ENCODE measurements around the gene NFIL3.
"Not testable (repeated sequence)": the region's sequence is repeated elsewhere in the genome, so short reads cannot be mapped to it uniquely, and the experiment has no call there.

Gene NFIL3, protein sequence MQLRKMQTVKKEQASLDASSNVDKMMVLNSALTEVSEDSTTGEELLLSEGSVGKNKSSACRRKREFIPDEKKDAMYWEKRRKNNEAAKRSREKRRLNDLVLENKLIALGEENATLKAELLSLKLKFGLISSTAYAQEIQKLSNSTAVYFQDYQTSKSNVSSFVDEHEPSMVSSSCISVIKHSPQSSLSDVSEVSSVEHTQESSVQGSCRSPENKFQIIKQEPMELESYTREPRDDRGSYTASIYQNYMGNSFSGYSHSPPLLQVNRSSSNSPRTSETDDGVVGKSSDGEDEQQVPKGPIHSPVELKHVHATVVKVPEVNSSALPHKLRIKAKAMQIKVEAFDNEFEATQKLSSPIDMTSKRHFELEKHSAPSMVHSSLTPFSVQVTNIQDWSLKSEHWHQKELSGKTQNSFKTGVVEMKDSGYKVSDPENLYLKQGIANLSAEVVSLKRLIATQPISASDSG

DNA sequence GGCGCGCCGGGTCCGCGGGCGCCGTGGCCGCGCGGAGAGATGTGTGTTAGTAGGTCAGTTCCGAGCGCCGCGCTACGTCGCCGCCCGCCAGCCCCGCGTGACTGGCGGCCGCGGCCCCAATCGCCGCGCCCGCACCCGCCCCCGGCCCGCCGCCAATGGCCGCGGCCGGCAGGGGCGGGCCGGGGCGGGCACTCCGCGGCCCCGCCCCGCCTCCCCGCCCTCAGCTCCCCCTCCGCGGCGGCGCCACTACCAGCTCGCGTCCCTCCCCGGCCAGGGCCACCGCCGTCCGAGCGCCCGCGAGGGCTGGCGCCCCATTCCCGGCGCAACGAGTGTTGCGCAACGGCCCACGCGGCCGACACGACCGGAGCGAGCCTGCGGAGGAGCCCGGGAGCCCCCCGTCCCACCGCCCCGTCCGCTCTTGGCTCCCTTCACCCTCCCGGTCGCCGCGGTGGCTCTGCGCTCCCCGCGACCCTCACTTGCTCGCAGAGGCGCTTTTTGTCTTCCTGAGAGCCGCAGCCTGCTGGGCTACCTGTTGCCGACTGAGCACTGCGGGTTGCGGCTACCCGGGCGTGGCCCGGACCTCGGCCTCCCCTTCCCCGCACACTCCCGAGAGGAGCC is at the start of gene NFIL3:
NFIL3 (minus strand) TSS at position 48 of the 618 bp plus-strand sequence. CDS start 13,098 bp downstream, outside the sequence.
- peak in 54 of 56 donors; percentile 18 to 86 (median 68) for DNase-seq

DNA sequence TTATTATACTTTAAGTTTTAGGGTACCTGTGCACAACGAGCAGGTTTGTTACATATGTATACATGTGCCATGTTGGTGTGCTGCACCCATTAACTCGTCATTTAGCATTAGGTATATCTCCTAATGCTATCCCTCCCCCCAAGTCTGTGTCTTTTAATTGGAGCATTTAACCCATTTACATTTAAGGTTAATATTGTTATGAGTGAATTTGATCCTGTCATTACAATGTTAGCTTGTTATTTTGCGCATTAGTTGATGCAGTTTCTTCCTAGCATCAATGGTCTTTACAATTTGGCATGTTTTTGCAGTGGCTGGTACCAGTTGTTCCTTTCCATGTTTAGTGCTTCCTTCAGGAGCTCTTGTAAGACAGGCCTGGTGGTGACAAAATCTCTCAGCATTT is 47.9 kb upstream of the NFIL3 start:
- not testable (repeated sequence) for DNase-seq

DNA sequence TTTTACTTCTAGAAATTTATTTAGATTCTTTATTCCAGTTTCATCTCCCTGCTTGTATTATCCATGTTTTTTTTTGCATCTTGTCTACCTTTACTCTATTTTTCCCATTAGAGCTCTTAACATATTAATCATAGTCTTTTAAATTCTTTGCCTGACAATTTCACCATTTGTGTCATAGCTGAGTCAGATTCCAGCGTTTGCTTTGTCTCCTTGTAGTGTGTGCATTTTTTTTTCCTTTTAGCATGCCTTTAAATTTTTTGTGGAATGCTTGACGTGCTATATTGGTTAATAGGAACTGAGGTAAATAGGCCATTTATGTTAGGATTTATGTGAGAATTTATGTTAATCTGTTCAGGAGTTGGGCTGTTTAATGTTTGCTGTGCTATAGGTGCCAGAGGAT is 41.8 kb upstream of the NFIL3 start:
- no peak for DNase-seq

DNA sequence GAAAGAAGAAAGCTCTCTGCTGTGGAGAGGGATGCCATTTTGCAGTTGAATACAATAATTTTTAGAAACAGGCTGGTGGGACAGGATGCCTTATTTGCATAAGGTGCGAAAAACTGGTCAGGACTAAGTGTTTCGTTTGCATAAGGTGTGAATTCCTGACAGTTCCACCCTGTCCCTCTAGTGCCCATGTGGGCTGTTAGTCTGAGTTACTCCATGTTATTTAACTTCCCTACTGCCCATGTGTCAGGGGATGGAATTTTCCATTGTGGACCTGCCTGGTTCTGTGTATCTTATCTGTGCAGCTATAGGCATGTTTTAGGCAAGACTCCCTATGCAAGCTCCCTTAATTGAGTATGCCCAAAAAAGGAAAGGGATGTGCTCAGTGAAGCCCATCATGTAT is 35.3 kb upstream of the NFIL3 start:
- DNase-seq, result no peak

DNA sequence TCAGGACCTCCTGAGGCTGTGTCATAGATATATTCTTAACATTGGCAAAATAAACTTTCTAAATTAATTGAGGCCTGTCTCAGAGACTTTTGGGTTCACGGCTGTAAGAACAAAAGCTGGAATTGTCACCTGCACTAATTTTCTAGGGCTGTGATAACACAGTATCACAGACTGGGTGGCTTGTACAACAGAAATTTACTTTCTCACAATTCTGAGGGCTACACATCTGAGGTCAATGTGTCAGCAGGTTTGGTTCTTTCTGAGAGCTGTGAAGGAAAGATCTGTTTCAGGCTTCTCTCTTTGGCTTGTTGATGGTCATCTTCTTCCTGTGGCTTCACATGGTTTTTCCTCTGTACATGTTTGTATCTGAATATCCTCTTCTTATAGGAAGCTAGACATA is 29.2 kb upstream of the NFIL3 start:
- DNase-seq, result no peak

DNA sequence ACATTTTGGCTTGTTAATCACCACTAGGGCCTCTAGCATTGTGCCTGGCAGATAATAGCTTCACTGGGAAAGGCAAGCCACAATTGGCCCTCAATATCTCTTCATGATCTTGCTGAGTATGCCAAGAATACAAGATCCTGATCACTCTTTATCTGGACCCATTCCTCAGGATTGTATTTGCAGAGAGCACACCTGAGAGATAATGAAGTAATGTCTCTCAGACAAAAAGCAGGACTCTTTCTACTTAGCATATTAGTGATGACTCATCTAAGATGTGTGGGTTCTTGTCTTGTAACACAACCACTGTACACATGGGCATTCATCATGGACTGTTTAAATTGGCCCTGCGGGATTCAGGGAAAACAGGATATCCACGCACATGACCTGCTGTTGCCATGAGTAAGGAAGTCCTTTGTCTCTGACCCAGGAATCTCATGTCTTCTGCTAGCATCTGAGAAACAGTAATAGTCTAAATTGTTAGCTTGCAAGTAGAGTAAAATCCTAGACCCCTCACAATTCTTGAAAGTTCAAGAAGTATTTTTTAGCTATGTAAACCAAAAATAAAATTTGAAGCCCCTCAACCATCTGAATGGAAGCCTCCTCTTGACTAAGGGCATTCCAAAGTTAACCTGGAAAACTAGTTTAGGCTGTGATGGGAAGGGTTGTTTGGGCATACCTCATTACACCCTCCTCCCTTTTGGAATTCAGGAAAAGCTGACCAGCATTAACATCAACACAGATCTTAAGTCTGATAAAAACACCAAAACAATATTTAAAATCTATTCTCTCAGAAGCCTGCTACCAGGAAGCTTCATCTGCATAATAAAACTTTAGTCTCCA is 28.0 kb upstream of the NFIL3 start:
- no peak for DNase-seq

DNA sequence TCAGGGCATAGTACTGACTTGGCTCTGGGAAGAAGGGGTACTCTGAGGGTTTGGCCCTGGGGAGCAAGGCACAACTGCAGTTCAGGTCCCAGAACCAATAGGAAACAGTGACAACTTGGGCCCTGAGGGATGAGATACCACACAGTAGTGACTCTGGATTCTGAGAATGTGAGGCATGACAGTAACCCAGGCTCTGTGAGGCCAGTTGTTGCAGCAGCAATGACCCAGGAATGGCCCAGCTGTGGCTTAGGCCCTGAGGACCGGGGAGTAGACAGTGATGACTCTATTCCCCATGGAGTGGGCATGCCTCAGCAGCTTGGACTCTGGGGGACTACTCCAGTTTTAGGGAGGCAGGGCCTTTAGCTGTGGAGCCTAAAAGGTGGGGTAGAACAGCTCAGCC is 21.5 kb upstream of the NFIL3 start:
- DNase-seq, result no peak

DNA sequence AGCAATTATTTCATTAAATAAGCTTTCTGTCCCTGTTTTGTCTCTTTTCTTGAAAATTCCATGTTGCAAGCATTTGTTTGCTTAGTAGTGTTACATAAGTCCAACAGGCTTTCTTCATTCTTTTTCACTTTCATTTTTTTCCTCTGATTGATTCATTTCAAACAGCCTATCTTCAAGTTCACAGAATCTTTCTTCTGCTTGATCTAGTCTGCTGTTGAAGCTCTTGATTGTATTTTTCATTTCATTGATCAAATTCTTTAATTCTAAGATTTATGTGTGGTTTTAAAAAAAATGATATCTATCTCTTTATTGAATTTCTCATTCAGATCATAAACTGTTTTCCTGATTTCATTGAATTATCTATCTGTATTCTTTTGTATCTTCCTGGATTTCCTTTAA is 20.4 kb upstream of the NFIL3 start:
- no peak for DNase-seq

DNA sequence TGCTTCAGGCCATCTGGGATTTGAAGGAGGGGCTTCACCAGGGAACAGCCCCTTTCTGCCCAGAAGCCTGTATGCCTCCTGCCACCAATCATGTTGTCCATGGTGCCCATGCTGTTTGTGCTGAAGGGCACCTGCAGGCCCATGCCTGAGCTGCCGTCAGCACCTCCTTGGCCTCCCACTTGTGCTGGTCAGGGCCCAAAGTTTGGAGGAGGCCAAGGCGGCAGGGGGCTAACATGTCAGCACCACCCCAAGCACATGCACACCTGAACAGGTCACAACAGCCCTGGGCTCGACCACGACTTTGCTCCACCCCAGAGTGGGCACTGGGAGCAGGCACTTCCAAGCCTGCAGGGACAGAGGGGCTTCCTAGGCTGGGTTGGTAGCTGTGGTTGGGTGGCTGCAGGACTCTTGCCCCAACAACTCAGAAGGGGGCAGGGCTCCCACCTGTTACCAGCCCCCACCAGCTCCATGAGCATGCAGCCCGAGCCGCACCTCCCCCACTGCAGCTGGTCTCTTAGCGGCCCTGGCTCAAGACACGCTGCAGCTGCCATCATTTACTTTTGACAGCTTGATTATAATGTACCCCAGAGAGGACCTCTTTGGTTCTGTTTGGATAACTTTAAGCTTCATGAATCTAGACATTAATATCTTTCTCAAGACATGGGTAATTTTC is 19.8 kb upstream of the NFIL3 start:
- DNase-seq, result no peak

DNA sequence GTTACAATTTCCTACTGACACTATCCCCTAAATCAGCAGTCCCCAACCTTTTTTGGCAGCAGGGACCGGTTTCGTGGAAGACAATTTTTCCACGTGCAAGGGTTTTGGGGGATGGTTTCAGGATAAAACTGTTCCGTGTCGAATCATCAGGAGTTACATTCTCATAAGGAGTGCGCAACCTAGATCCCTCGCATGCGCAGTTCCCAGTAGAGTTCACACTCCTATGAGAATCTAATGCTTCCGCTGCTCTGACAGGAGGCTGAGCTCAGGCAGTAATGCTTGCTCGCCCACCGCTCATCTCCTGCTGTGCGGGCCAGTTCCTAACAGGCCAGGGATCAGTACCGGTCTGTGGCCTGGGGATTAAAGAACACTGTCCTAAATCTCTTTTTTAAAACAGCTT is 13.2 kb upstream of the NFIL3 start:
- no peak for DNase-seq

DNA sequence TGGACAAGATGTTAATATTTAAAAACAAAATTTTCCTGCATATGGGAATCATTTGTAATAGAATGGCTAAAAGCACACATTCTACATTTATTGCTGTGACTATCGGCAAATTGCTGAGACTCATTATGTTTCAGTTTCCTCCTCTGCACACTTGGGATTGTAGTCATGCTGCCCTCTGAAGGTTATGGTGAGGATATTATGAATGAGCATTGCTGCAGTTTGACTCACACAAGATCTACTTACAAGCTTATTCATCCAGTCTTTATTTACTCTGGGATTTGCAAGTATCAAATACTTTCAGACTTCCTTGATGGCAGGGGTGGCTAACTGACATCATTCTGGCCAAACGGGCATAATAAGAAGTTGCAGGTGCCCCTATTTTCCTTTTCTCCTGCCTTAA is 9.5 kb upstream of the NFIL3 start:
- DNase-seq, result no peak

DNA sequence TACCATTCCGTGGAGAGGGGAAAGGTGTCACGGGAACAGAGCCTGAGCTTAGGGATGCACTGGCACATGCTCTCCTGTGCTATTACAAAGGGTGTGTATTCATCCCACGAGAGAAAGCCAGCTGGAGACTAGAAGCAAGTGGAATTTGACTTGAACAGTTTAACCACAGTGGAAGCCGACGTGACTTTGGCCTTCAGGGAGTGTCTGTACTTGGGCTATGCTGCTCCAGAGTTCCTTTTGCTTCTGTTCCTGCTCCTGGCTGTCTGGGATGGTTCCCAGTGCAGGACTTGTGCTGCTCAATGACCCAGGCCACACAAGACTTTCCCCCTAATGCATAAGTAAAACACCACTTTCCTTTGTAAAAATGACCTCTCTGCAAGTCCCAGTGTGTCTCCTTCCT is 7.9 kb upstream of the NFIL3 start:
- DNase-seq, result no peak

DNA sequence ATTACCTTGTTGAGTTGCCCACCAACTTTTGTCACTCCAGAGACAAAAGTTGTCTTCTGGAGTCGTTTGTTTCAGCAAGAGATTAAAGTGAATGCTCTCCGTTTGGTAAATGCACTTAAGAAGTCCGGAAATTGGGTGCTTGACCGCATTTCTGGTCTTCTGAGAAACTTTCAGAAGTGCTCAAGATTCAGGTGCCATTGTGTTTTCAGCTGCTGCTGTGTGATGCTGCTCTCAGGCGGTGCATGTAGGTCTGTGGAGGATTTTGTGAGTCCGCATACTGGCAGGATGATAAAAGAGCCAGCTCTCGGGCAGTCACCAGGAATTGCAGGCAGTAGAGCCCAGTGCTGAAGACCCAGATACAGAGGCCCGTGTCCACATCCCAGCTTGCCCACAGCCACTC is 5.9 kb upstream of the NFIL3 start:
- DNase-seq, result no peak

DNA sequence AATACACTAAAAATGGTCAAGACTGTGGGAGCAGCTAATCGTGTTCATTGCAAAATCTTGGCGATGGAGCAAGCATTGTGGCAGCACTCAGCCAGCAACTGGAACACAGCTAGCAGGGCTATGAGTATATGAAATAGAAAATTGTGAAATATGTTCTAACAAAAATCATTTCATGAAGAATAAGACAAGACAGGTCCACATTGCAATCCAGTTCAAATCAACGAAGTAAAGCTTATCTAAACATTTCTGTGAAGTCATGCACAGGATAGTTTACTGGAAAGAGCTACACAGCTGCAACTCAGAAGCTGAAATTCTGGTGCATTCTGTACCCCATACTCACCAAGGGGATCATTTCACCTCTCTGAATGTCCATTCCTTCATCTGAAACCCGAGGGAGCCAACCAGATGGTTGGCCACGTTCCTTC is 5.3 kb upstream of the NFIL3 start:
- no peak for DNase-seq

DNA sequence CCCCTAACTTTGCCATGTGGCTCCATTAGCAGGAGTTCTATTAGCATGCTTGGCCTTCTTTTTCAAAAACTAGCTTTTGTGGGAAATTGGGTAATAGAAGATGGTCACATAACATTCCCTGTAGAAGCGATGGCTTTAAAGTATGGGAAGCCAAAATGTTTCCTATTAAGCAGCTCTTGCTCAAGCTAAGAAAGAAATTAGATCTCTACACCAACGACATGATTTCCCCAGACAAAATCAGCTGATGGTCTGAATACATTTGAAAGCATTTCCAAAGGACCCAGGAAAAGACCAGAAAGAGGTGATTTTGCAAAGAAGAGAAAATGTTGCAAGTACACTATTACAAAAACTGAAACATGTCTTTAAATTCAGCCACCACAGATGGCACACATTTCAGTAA is 4.8 kb upstream of the NFIL3 start:
- no peak for DNase-seq

DNA sequence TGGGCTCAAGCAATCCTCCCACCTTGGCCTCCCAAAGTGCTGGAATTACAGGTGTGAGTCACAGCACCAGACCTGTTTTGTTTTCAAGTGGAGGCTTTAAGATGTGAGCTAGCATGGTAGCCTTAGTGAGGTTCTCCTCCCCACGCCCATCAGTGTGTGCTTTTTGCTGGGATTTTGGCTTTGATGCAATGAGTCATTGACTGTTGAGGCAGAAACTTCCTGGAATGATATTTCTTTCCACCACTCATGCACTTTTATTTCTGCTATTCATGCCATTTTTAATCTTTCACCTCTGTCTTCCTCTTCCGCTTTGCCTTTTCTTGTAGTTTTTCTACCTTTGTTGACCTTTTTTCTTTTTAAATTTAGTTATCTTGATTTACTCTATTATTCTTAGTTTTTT is 4.2 kb upstream of the NFIL3 start:
- DNase-seq, result no peak

DNA sequence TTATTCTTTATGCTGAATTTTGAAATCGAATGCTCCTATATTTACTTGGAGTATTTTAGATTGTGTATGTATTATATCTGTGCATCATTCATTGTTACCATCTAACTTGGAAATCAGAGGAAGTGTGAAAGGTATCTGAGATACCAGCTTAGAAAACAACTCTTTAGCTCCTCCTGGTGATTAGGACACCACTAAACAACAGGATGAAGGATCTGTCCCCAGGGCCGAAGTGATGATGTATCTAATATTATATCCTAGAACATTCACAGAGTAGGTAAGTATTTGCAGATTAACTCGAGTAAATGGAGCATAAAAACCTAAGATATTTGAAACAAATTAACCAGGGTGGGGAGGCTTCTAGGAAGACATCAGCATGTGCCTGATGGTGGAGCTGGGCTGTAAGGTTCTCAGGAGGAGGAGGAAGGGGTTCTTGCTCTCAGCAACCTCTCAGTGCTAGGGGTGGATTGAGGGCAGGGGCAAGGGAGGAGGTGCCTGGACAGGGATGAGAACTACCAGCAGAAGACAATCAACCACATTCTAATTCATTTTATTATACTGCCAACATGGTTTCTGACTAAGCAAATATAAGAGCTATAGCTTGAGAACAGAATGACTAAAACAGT is 2.6 kb upstream of the NFIL3 start:
- DNase-seq, result peak in 1 of 56 donors; percentile 11

DNA sequence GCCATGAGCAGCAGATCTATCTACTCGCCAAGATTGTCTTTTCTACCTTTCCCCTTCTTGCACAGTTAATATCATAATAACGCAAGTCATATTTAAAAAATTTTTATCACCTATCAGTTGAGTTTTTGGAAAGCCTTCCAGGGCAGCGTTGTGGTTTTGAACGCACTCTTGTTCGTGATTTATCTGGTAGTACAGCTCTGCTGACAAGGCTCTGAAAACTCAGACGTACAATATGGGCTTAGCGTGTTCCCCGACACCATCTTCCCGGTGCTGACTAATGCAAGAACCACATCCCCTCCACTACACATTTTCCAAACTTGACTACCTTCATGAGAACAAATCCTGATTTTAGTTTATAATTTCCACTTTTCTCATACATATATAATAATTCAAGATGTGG is 1.6 kb upstream of the NFIL3 start:
- DNase-seq, result no peak

DNA sequence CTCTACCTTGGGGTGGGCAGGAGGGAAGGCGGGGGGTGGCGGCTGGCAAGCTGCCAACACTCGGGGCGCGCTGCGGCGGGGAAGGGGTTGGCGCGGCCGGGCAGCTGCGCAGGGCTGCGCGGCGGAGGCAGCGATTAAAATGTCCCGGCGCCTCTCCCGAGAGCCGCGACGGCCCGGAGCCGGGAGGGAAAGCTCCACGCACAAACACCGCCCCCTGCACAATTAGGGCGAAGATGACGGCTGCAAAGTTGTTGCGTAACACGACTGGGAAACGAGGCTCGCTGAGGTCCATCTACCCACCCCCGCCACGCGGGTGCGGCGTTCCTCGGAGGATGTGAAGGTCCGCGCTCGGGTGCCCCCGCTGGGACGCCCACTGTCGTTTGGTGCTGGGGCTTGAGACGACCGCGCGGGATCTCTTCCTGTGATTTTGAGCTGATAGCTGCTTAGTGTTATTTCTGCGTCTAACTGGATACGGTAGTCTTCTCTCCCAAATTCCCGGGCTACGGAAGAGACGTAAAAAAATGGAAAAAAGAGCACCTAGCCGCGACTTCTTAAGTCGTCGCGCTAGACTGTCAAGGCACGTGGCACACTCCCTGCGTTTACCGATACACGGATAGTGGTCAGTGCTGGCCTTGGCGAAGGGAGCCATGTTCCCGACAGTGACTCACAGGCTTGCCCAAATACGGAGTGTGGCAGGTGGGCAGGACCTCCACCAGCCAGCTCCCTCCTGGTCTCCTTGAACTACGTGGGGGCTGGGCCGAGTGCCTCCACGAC is 958 bp upstream of the NFIL3 start:
- DNase-seq, result peak in 47 of 56 donors; percentile 16 to 77 (median 58)

All from amygdala (tissue), 56 donors.